Left colon (tissue), 2 donors: ENCODE data around the gene DNAI4. TPM values are rescaled to one million over a fixed set of nuclear protein-coding genes. Genes with fewer than 3 reads are reported as not detected.
A peak's percentile ranks its signal among the peaks of the same experiment; 100 is the strongest.
"Not testable (repeated sequence)": the region's sequence is repeated elsewhere in the genome, so short reads cannot be mapped to it uniquely, and the experiment has no call there.

Experiments used
- ATAC-seq: fragments of 200-7000 bp; cut with Tn5 transposase; one replicate; pipeline ENCODE4 v1.9.1; 2020; ENCODE audit warnings: mild to moderate bottlenecking, moderate library complexity
- DNase-seq, 2 donors: peaks; one replicate each; pipeline ENCODE4 v3.0.0-alpha.2; 2020
- intact Hi-C, 2 donors: fragments of 100-400 bp; cut with DNase I in 1 of 2; cut with micrococcal nuclease in 1 of 2; formaldehyde crosslinking; loops; one replicate each; pipeline versions ENCODE4 v1.11.2 to v1.14.0; 2022; cut with DNase I, micrococcal nuclease
- long read RNA-seq: library from polyadenylated mRNA; unstranded; transcript quantifications from one replicate; pipeline ENCODE4 v2.0.0, GENCODE V29; 2021
- total RNA-seq, 2 donors: library from RNA; stranded (reverse); fragmentation: NEBNext Ultra II Directional; extraction: Animal tissue kit (Norgen Biotek cat#: 25700); gene quantifications; one replicate each; pipeline ENCODE4 v1.2.1, GENCODE V29; 2021
- donor health status: DM: no; HTN: no; CAD: no.
- donor health status: DM: yes; HTN: yes; CAD: no.

The DNAI4 gene, protein sequence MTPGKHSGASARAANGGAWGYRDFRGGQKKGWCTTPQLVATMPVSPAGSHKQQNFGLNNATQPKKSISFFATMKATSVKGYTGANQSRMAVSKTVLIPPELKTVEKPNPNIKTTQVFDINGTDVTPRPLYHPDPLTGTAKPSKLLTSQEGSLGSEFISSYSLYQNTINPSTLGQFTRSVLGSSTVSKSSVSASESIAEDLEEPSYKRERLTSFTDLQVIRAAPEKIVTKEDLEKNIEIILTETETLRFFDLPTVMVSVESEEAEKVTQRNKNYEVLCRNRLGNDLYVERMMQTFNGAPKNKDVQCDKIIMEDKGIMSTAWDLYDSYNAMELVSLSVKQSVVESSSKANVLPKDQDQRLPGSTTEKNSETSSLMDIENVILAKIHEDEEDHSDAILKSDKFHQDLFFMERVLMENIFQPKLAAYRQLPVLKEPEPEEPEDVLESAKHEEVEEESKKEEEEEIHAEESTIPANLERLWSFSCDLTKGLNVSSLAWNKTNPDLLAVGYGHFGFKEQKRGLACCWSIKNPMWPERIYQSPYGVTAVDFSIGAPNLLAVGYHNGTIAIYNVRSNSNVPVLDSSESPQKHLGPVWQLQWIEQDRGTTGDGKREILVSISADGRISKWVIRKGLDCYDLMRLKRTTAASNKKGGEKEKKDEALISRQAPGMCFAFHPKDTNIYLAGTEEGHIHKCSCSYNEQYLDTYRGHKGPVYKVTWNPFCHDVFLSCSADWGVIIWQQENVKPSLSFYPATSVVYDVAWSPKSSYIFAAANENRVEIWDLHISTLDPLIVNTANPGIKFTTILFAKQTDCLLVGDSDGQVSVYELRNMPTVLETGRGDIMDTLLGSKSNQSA
- 10 to 100 TPM; 12.0 to 27.2 TPM for total RNA-seq
- long read RNA-seq, partial matches to known transcripts: 0 of 13 reads
- long read RNA-seq, other reads (novel, unspliced or antisense): 8 of 13 reads

DNA sequence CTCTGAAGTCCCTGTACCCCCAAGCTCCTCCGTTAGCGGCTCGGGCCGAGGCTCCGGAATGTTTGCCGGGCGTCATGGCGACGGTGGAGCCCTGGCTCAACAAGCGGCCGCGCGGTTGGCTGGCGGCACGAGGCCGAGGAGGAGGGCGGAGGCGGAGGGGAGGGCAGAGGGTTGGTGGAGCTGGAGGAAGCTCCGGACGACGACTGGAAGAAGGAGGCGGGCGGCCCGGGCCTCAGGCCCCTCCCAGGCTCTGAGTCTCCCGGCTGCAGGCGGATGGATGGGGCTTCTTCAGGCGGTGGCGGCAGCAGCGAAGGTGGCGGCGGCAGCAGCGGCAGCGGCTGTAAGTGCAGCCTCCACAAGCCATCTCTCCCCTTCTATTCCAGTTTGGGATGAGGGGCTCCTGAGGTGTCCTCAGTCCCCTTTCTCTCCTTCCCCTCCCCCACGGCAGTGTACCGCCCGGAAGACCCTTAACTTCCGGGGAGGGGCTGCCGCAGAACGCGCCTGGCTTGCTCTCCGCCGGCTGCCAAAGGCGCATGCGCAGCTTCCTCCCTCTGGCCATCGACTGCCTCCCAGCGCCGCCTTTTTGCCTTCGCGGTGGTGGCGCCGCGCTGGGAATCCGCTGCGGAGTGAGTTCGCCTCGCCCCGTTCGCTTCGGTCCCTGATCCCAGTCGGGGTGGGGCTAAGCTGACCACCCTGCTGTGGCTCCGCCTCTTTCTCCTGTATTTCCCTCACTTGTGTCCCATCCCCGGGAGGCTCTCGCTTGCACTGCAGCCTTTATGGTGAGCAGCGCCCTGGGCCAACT, at the start of gene DNAI4, which contains the start of gene MIER1:
DNAI4 (minus strand) TSS at position 101 of the 802 bp plus-strand sequence; CDS start at position 76, 25 bp downstream.
MIER1 (plus strand) TSS at position 235 of the 802 bp plus-strand sequence; CDS start at position 274, 39 bp downstream.
- ATAC-seq (peak; percentile 82), DNase-seq (peak; percentile 98 to 99)
- intact Hi-C loops: no loop called here

DNA sequence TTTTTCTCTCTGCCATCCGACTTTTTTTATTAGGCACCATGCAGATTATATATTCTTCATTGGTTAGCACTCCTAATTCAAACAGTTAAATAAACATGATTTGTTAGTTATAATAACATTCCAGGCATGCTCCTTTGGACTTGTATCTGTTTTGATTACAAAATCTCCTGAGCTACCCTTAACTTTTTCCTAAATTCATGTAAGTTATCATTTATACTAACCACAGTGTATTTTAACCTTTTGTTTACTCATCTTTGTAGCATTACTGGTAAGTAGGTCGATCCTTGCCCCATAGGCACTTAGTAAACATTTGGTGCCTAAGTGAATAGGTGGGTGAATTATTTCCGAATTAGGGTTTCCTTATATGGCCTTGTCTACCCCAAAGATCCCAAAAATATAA, 43.9 kb upstream of the DNAI4 start:
- intact Hi-C loops: no loop called here
- DNase-seq (no peak), ATAC-seq (no peak)

DNA sequence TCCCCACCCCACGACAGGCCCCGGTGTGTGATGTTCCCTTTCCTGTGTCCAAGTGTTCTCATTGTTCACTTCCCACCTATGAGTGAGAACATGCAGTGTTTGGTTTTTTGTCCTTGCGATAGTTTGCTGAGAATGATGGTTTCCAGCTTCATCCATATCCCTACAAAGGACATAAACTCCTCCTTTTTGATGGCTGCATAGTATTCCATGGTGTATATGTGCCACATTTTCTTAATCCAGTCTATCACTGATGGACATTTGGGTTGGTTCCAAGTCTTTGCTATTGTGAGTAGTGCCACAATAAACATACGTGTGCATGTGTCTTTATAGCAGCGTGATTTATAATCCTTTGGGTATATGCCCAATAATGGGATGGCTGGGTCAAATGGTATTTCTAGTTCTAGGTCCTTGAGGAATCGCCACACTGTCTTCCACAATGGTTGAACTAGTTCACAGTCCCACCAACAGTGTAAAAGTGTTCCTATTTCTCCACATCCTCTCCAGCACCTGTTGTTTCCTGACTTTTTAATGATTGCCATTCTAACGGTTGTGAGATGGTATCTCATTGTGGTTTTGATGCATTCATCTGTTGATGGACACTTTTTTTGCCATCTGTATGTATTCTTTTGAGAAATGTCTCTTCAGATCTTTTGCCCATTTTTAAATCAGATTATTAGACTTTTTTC, 41.7 kb upstream of the DNAI4 start:
- intact Hi-C loops, ATAC-seq, DNase-seq: not testable (repeated sequence)

DNA sequence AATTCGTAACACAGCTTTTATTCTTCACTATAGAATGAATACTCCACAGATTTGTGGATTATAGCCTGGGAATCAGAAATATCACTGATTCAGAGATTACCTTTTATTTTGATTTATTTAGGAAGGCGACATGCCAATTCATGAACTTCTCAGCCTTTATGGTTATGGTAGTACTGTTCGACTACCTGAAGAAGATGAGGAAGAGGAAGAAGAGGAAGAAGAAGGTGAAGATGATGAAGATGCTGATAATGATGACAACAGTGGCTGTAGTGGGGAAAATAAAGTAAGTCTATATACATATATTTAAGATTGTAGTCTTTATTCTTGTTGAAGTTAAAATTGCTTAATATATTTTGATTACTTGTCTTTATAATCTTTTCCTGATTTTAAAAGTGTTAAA, 33.3 kb upstream of the DNAI4 start:
- DNase-seq (no peak), ATAC-seq (no peak)
- intact Hi-C loops: no loop called here

DNA sequence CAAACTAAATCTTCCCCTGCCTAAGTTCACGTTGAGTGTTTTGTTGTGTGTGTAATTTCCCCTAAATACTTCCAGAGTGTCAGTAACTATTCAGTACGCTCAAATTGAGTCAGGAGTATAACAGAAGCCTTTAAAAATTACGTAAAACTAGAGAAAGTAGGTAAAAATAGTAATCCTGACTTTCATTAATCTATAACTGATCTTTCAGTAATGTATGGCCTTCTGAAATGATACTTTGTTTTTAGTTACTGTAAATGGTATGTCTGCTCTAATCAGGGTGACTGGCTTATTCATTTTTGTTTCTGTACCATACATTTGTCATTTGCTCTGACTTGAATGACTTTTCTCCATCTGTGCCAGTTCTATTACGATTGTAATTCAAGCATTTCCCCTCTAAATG, 29.6 kb upstream of the DNAI4 start:
- intact Hi-C loops: no loop called here
- DNase-seq (no peak), ATAC-seq (no peak)

DNA sequence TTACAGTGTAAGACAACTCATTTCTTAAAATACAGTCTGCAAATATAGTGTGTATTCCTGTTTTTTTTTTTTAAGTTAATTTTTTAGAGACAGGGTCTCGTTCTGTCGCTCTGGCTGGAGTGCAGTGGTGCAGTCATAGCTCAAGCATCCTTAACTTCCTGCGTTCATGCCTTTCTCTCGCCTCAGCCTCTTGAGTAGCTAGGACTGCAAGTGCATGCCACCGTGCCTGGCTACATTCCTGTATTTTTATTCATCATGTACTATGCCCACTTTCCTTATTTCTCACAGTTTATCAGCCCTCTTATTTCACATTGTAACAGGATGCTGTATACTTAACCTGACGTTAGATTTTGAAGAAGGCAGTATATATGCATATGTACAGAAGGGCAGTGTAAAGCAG, 26.9 kb upstream of the DNAI4 start:
- intact Hi-C loops: no loop called here
- no peak for DNase-seq
- ATAC-seq: no peak

DNA sequence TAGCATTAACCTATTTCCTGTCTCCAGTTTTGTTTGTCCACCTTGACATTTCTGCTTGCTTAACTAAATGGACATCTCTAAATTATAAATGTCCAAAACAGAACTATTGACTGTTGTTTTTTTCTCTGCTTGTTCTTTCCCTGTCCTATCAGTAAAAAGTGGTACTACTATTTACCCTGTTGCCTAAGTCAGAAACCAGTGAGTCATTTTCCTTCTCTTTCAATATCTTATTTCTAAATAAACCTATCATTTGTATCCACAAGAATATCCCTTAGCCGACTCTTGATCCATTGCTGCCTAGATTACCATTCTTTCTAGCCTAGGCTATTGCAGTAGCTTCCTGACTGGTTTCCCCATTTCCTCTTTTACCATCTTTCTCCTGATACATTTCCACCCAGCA, 22.6 kb upstream of the DNAI4 start:
- DNase-seq (no peak), ATAC-seq (no peak)
- intact Hi-C loops: no loop called here

DNA sequence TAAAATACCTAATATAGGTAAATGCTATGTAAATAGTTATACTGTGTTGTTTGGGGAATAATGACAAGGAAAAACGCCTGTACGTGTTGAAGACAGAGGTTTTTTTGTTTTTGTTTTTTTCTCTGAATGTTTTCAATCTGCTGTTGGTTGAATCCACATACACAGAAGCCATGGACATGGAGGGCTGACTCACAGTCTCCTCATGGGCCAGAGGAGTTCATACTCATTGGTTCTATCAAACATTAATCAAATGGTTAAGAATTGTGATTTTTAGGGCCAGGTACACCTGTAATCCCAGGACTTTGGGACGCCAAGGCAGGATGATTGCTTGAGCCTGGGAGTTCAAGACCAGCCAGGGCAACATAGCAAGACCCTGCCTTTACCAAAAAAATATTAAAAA, 20.7 kb upstream of the DNAI4 start:
- no peak for ATAC-seq
- no peak for DNase-seq
- intact Hi-C loops: no loop called here

DNA sequence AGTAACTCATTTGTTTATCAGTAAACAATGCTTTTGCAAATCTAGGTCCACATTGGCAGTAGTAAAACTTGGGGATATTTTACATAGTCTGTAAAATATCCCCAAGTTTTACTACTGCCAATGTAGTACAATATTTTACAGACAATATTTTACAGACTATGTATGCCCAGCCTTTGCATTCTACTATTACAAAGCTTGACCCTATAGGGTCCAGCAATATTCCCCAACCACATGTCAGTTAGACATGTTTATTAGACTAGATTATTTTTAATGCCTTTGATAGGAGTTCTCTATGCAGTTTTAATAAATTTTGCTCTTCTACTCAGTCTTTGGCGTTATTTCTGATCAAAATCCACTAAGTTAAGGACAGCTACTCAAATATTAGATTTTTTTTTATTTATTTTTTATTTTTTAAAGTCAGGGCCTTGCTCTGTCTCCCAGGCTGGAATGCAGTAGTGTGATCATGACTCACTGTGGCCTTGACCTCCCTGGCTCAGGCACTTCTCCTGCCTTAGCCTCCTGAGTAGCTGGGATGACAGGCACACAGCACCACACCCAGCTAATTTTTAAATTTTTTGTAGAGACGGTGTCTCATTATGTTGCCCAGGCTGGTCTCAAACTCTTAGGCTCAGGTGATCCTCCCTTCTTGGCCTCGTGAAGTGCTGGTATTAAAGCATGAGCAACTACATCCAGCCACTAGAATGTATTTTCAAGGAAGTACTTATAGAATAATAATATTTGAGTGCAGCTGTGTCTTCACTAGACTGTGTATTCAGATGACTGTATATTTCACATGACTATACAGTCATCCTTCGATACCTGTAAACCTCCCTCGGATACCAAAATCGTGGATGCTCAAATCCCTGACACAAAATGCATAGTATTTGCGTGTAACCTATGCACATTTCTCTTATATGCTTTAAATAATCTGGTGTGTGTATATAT, 19.9 kb upstream of the DNAI4 start:
- peak; percentile 46 for ATAC-seq
- DNase-seq: no peak
- intact Hi-C loops: no loop called here

DNA sequence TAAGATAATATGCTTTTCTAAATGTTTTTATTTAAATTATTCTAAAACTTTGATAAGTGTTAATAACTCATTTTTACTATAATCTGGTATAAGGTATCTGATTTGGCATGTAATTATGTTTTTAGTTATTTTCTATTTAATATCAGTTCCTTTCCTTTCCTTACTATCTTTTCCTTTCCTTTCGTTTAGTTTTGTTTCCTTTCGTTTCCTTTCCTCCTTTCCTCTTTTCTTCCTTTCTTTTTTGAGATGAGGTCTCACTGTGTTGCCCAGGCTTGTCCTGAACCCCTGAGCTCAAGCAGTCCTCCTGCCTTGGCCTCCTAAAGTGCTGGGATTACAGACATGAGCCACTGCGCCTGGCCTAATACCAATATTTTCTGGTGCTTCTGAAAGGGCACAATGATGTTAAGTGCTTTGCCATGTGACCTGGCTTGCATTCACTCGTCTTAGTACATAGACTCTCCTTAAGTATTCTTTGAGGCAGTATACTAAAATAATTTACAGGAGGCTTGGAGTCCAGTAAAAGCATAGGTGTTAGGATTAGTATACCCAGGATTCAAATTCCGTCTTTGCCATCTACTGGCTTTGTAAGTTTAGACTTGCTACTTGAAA, 18.8 kb upstream of the DNAI4 start:
- DNase-seq: no peak
- intact Hi-C loops: no loop called here

DNA sequence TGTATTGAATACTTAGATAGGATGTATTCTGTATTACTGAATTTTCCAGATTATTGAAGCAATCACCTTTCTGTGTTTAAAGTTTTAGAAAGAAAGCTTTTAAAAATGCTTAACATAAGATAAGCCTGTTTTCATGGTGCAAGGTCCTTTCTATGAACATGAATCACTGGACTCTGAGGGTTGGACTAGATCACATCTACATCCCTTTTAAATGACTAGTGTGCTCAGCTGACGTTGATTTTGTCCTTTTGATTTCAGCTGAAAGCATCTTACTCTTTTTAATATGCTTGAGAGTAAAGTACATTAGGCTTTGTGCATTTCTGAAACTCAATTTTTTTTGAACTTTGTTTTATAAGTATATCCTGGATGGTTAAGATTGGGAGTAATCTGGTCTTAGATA, 16.3 kb upstream of the DNAI4 start:
- DNase-seq (no peak), ATAC-seq (peak; percentile 62)
- intact Hi-C loops: no loop called here

More for the DNA sequence above, 18.8 kb upstream of the DNAI4 start:
- ATAC-seq: no peak

DNA sequence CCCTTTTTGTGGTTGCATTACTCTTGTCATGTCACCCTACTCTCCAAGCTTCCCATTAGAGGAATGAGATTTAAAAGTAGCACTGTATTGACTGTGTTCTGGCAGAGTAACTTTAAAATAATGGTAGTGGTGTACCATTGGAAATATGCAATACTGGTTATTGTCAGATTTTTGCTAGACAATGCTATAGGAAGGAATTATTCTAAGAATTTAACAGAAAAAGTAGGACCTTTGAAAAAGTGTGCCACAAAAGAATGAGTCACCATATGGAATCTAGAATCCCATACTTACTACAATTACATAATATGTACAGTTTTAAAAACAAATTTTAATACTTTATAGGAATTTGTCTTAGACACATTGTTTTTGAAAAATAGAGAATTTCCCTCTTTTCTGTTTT, 14.0 kb upstream of the DNAI4 start:
- DNase-seq: no peak
- intact Hi-C loops: no loop called here
- no peak for ATAC-seq

DNA sequence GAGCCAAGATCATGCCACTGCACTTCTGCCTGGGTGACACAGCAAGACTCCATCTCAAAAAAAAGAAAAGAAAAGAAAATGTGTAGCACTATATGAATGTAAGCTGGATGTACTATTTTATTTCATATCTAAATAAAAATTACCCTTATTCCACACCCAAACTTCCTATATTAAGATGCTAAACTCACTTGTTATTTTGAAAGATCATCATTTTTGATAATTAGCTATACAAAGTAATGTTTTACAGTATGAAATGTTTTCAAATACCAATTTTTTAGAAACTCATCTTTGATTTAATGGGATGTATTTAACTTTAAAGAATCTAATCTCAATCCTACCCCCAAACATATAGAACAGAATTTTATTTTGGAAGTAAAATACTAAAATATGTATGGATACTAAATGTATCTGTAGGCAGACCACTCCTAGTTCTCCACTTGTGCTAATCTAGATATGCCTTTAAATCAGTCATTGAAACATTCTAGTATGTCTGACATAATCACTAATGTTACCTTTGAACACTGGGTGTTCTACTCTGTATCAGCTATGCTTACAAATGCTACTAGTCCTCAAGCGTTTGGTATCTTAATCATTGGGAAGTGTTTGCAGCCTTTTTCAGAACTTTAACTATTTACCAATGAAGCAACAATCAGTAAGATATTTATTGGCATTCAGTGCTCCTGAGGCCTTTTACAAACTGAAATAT, 13.0 kb upstream of the DNAI4 start:
- no peak for DNase-seq
- ATAC-seq: no peak
- intact Hi-C loops: no loop called here

DNA sequence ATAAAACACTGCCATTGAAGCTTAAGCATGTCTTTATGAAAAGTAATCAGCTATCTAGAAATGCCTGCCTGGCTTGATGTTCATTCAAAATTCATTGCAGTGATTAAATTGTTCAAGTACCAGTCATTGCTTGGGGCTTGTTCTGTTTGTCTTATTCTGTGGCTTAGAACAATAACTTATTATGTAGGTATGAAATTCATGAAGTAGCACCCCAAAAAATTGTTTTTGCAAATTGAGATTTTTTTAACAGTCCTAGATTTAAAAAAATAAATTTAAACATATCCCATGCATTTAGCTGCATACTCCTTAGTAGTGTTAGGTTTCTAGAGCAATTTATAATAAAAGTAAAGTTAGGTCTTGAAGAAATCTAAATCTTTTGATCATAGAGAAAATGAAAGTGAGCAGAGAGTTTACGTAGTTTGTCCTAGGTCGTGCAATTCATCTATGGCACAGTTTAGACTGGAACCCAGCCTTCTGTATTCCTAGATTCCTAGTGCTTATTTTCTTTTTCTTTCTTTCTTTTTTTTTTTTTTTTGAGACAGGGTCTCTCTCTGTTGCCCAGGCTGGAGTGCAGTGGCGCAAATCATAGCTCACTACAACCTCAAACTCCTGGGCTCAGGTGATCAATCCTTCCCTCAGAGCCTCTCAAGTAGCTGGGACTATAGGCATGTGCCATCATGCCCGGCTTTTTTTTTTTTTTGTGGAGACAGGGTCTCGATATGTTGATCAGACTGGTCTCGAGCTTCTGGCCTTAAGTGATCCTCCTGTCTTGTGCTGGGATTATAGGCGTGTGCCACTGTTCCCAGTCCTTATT, 9.4 kb upstream of the DNAI4 start:
- ATAC-seq (no peak), DNase-seq (no peak)

DNA sequence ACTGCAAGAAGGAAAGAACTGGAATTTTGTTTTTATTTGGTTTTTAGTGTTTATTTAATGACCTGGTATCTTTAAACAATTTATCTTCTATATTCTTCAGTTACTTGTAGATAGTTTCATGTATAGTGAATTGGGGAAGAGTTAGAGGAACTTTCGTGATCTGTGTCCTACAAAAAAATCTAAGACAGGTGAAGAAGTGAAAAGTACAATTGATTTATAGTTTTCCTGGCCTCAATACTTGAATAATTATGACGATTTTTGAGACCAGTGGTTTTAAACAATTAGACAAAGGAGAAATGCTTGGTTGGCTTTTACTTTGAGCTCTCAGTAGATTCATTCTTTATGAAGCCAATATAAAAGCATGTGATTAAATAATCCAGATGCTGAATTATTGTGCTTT, 7.6 kb upstream of the DNAI4 start:
- DNase-seq: no peak
- intact Hi-C loops: no loop called here
- ATAC-seq: no peak

More for the DNA sequence above, 9.4 kb upstream of the DNAI4 start:
- intact Hi-C loops: no loop called here

DNA sequence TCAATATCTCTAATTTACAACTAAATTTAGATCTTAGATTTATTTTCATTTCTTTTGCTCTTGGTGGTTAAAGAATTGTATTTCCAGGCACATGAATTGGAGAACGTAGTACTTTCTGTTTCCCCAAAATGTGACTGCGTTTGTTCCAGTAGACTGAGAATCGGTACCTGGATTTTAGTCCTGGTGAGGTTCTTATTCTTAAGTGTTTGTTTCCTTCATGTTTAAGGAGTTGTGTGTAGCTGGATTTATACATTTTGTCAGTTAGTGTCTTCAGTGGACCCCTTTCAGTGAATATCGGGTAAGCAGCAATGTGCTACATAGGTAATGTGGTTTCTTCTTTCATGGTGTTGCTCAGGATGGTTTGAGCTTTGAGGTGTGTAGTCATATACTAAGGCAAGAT, 6.9 kb upstream of the DNAI4 start:
- intact Hi-C loops: no loop called here
- no peak for ATAC-seq
- no peak for DNase-seq
